Testis (tissue), 2 donors: Measurements from ENCODE around the gene HOXA3.

Experiments
- CTCF ChIP-seq, 3 experiments: fragments of 450-650 bp in 2 of 3; fragments of 200-600 bp in 1 of 3; sonication (generic) in 1 of 3; IDR thresholded peaks; one replicate each; pipeline ENCODE4 v1.5.1; 2016 to 2019; ENCODE audit warnings: antibody characterized with exemption in 3 of 3, mild to moderate bottlenecking in 2 of 3, moderate library complexity in 1 of 3
- POLR2A ChIP-seq: fragments of 450-650 bp; IDR thresholded peaks from one replicate; pipeline ENCODE4 v1.6.1; 2017; ENCODE audit warnings: antibody characterized with exemption, mild to moderate bottlenecking, moderate library complexity

- TF ChIP-seq POLR2A (no peak), CTCF (IDR thresholded peaks at IDR 0.05) (no peak)
These were observed 59.0 kb downstream of the HOXA3 start for GRCh38 chr7:27093184-27093895.
